ENCODE measurements around the gene TXLNG. TPM values are rescaled to one million over a fixed set of nuclear protein-coding genes. Genes with fewer than 3 reads are reported as not detected.

Gene TXLNG
- total and polyA plus RNA-seq, 2 donors (not counting 3 experiments of a cell fraction or from before 2014, with no cell fraction given): 6.8 to 7.6 TPM

GRCh38 chrX:16856744-16857143 lies 70.5 kb downstream of the TXLNG start:
- Histone ChIP-seq H3K9ac (replicated peaks; ENCODE audit: extremely low read depth, insufficient read depth, low read length) (no peak overlapping the region), H3K36me3 (ENCODE audit: control insufficient read depth in 2 of 2, extremely low read depth in 1 of 2, insufficient read depth in 2 of 2, low read length in 2 of 2) (peaks cover 0 to 2% of the 10 kb centered on the region in 2 experiments), H3K4me2 (ENCODE audit: insufficient read depth, low read length) (no peak overlapping the region), H2AFZ (ENCODE audit: low read depth, low read length) (no peak overlapping the region), H3K9me1 (replicated peaks; ENCODE audit: control insufficient read depth, extremely low read depth, insufficient read depth, low read length) (no peaks in the 10 kb centered on the region), H3K27me3 (ENCODE audit: control insufficient read depth in 2 of 2, insufficient read depth in 2 of 2, low read length in 2 of 2) (no peaks in the 10 kb centered on the region), H3K4me3 (replicated peaks in 1 of 3; ENCODE audit: insufficient read depth in 1 of 3, low read depth in 1 of 3, low read length in 3 of 3) (no peak overlapping the region), H3K79me2 (ENCODE audit: control insufficient read depth, insufficient read depth, low read length) (peaks cover 54% of the 10 kb centered on the region), H3K27ac (ENCODE audit: insufficient read depth, low read depth, low read length) (no peak overlapping the region), H4K20me1 (replicated peaks; ENCODE audit: control insufficient read depth, extremely low read depth, insufficient read depth, low read length) (no peaks in the 10 kb centered on the region), H3K9me3 (replicated peaks; ENCODE audit: control insufficient read depth, insufficient read depth, low read length) (no peaks in the 10 kb centered on the region), H3K4me1 (ENCODE audit: control insufficient read depth, extremely low read depth, insufficient read depth, low read length) (no peaks in the 10 kb centered on the region)
- BruUV-seq (replicated peaks): no TSS peak
- dilution Hi-C loops (cut with MboI; ENCODE audit: extremely low pct_ligation_motif_present, low sequenced_read_pairs): no loop called here
- ChIA-PET POLR2A (no interaction called here), CTCF (interaction anchor here (0.7 to 1.3 kb wide), 2 partner anchors 17 to 190 kb away, joined by 3 to 4 read pairs; no protein-coding TSS in a partner anchor)
- intact Hi-C loops (cut with micrococcal nuclease): no loop called here
- DNase-seq (ENCODE audit: low read depth, low spot score): no peak
- peak; percentile 12 for FAIRE-seq
- TF ChIP-seq MYC (IDR thresholded peaks at IDR 0.05; ENCODE audit: low read depth, low read length) (no peak), GATA2 (IDR thresholded peaks at IDR 0.05; ENCODE audit: insufficient read depth, insufficient read length, low read depth, low read length) (no peak), FOS (IDR thresholded peaks at IDR 0.05; ENCODE audit: borderline replicate concordance, insufficient read depth, low read length) (no peak), EZH2 (IDR thresholded peaks at IDR 0.05; ENCODE audit: borderline replicate concordance, low read depth, low read length, severe bottlenecking) (no peak), JUN (IDR thresholded peaks at IDR 0.05; ENCODE audit: borderline replicate concordance, insufficient read depth, insufficient read length, low read depth) (no peak), POLR2AphosphoS5 (IDR thresholded peaks at IDR 0.05; ENCODE audit: insufficient read depth, low read depth, low read length) (no peak), POLR2A (IDR thresholded peaks at IDR 0.05; ENCODE audit: low read depth, low read length) (no peak), CTCF (IDR thresholded peaks at IDR 0.05; ENCODE audit: extremely low read depth in 1 of 2, insufficient read depth in 1 of 2, low read depth in 1 of 2, low read length in 2 of 2) (no peak), MAX (IDR thresholded peaks at IDR 0.05; ENCODE audit: insufficient read depth, insufficient read length) (no peak)

All from endothelial cell of umbilical vein (primary cell).